ENCODE results near the gene SEC14L1. TPM values are rescaled to one million over a fixed set of nuclear protein-coding genes. Genes with fewer than 3 reads are reported as not detected.

The SEC14L1 gene
- total and polyA plus RNA-seq, 2 of the 8 experiments (the other 6 are each of a cell fraction or from before 2014, with no cell fraction given): 27.2 to 74.4 TPM

DNA sequence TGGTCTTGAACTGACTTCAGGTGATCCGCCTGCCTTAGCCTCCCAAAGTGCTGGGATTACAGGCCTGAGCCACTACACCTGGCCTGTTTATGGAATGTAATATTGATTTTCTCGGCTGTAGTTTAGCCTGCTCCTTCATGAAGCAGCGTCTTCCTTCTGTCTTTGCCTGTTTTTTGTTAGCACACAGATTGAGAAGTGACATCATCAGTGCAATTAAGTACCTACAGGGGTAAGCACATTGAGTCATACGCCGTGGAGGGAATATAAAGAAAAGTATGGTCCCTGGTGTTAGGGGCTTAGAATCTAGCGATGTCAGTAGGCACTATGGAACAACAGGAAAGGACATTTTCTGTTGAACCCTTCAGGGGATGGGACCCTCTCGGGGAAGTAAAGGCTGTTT is 48.7 kb upstream of the SEC14L1 start:
- DNase-seq (ENCODE audit: low read depth in 1 of 2, low spot score in 2 of 2) (no peak), FAIRE-seq (no peak)
- Histone ChIP-seq H2BK15ac (ENCODE audit: low read length) (no peak overlapping the region), H3K9ac (replicated peaks in 1 of 4; ENCODE audit: extremely low read depth in 1 of 4, low read depth in 3 of 4, low read length in 3 of 4) (no peak overlapping the region), H3K56ac (replicated peaks; ENCODE audit: insufficient read length, low read depth, low read length) (no peak overlapping the region), H2BK120ac (replicated peaks; ENCODE audit: low read depth, low read length) (no peak overlapping the region), H3K79me2 (ENCODE audit: control insufficient read depth in 1 of 2, insufficient read depth in 2 of 2, low read length in 2 of 2) (peaks cover 0 to 37% of the 10 kb centered on the region in 2 experiments; a peak in 3 of 4 replicates), H3K23me2 (ENCODE audit: low read depth, low read length) (peaks cover 5% of the 10 kb centered on the region), H2AK5ac (ENCODE audit: low read depth, low read length) (no peak overlapping the region), H2BK12ac (ENCODE audit: low read depth, low read length) (no peak overlapping the region), H3K4ac (replicated peaks; ENCODE audit: insufficient read length, low read depth, low read length) (no peak overlapping the region), H4K91ac (replicated peaks; ENCODE audit: insufficient read length, low read length) (no peak overlapping the region), H3K27me3 (replicated peaks in 1 of 4; ENCODE audit: control insufficient read depth in 3 of 4, extremely low read depth in 1 of 4, insufficient read depth in 3 of 4, low read length in 3 of 4) (no peaks in the 10 kb centered on the region), H4K8ac (ENCODE audit: extremely low read depth, insufficient read depth, low read length) (no peak overlapping the region), H3K23ac (ENCODE audit: insufficient read length) (no peak overlapping the region), H3K18ac (ENCODE audit: extremely low read depth, low read length) (no peak overlapping the region), H4K20me1 (replicated peaks in 1 of 2; ENCODE audit: control insufficient read depth in 1 of 2, insufficient read depth in 2 of 2, low read length in 2 of 2) (peaks cover 3 to 5% of the 10 kb centered on the region in 2 experiments), H3K79me1 (ENCODE audit: low read depth, low read length) (no peaks in the 10 kb centered on the region; the same call in none of the 2 replicates), H2AFZ (ENCODE audit: low read length) (no peak overlapping the region), H3K4me1 (replicated peaks in 1 of 4; ENCODE audit: control insufficient read depth in 3 of 4, insufficient read depth in 4 of 4, low read length in 3 of 4) (peaks cover 0 to 4% (median 0%) of the 10 kb centered on the region in 4 experiments; a peak in 1 of 7 replicates), H3K4me3 (ENCODE audit: extremely low read depth in 1 of 4, insufficient read depth in 2 of 4, low read depth in 3 of 4, low read length in 4 of 4) (no peak overlapping the region), H3K36me3 (ENCODE audit: control insufficient read depth in 2 of 4, insufficient read depth in 4 of 4, low read length in 3 of 4) (peaks cover 17 to 42% (median 25%) of the 10 kb centered on the region in 4 experiments), H3K4me2 (ENCODE audit: insufficient read depth in 1 of 2, low read depth in 2 of 2, low read length in 2 of 2) (no peak overlapping the region), H3K14ac (ENCODE audit: insufficient read length) (no peak overlapping the region), H2BK5ac (ENCODE audit: low read depth, low read length) (no peak overlapping the region), H3K27ac (ENCODE audit: low read depth, low read length) (no peak overlapping the region), H3K9me3 (ENCODE audit: insufficient read depth in 2 of 2, low read depth in 1 of 2, low read length in 1 of 2) (no peaks in the 10 kb centered on the region), H4K5ac (ENCODE audit: insufficient read length, low read depth, low read length) (no peak overlapping the region), H2BK20ac (ENCODE audit: low read length) (no peak overlapping the region)
- ChIA-PET CTCF (ENCODE audit: partially characterized antibody) (interaction anchor here (0.7 to 1.7 kb wide), 2 partner anchors 123 to 877 kb away, joined by 3 to 4 read pairs; no protein-coding TSS in a partner anchor), POLR2A (ENCODE audit: partially characterized antibody) (interaction anchor here (2.0 to 4.1 kb wide), 2 partner anchors 11 to 48 kb away, joined by 8 to 18 read pairs; partner anchors contain the start of gene SEC14L1)
- 93% methylated on average over 7 of the region's 7 CpGs; no CpG with 5 or more reads in 1 of the 2 experiments for WGBS, 2 experiments (ENCODE audit: extremely low coverage in 1 of 2, insufficient coverage in 1 of 2, insufficient read length in 1 of 2, insufficient replicate concordance in 2 of 2, low coverage in 1 of 2, low lambda C conversion rate in 2 of 2, missing lambda C conversion rate in 1 of 2)
- no peak for TF ChIP-seq POLR2AphosphoS5 (IDR thresholded peaks at IDR 0.05; ENCODE audit: low read depth, low read length)
- TF ChIP-seq RNF2 (IDR thresholded peaks at IDR 0.05; ENCODE audit: borderline replicate concordance, low read depth, low read length, missing control alignments, poor library complexity, severe bottlenecking): no peak
- TF ChIP-seq ASH2L (IDR thresholded peaks at IDR 0.05; ENCODE audit: low read length): no peak
- TF ChIP-seq EZH2 (IDR thresholded peaks at IDR 0.05; ENCODE audit: low read depth, low read length, severe bottlenecking): no peak
- no peak for TF ChIP-seq ZNF274 (IDR thresholded peaks at IDR 0.05; ENCODE audit: borderline replicate concordance, extremely low read depth, low read length)
- no peak for TF ChIP-seq CHD2 (IDR thresholded peaks at IDR 0.05; ENCODE audit: low read length)
- no peak for TF ChIP-seq TAF7 (optimal IDR thresholded peaks at IDR 0.05; ENCODE audit: borderline replicate concordance, low read depth, low read length)
- no peak for TF ChIP-seq TBP (IDR thresholded peaks at IDR 0.05; ENCODE audit: low read depth, low read length)
- no peak for TF ChIP-seq SIX5 (IDR thresholded peaks at IDR 0.05; ENCODE audit: low read depth, low read length)
- TF ChIP-seq SIRT6 (IDR thresholded peaks at IDR 0.05; ENCODE audit: low read length): no peak
- TF ChIP-seq NANOG (IDR thresholded peaks at IDR 0.05; ENCODE audit: insufficient read depth, low read depth, low read length, poor library complexity, severe bottlenecking): no peak
- no peak for TF ChIP-seq MAFK (IDR thresholded peaks at IDR 0.05; ENCODE audit: low read depth, low read length)
- no peak for TF ChIP-seq BCL11A (IDR thresholded peaks at IDR 0.05; ENCODE audit: low read depth in 2 of 2, low read length in 2 of 2)
- no peak for TF ChIP-seq SP4 (IDR thresholded peaks at IDR 0.05; ENCODE audit: low read length)
- TF ChIP-seq CHD1 (IDR thresholded peaks at IDR 0.05; ENCODE audit: low read depth, low read length): no peak
